Activated CD4-positive, alpha-beta T cell treated with anti-CD3 and anti-CD28 coated beads, Interleukin-2, amount 50 U/mL, for 48 hours (primary cell): ENCODE results near the gene RNF214.
A peak's percentile ranks its signal among the peaks of the same experiment; 100 is the strongest.
"Not testable (repeated sequence)": the region's sequence is repeated elsewhere in the genome, so short reads cannot be mapped to it uniquely, and the experiment has no call there.

Experiments used
- DNase-seq, 2 experiments: peaks; one replicate each; pipeline ENCODE4 v3.0.0-alpha.2; 2020

Gene RNF214

DNA sequence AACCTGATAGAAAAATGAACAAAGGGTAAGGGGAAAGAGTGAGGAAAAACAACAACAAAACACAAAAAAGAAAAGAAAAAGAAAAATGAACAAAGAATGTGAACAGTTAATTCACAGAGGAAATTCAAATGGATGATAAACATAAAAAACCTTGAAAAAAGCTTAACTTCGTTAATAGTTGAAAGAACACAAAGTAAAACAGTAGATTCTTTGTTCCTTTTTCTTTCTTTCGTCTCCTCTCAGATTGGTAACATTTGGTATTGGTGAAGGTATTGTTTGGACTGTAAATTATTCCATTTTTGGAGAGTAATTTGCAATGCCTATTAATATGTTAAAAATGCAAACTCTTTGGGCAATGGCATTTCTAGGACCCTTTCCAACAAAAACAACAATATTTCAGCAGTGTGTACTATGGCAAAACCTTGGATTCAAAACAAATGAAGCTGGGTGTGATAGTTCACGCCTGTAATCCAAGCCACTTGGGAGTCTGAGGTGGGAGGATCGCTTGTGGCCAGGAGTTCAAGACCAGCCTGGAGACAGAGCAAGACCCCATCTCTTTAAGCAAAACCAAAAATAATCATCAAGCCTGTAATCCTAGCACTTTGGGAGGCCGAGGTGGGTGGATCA is 86.9 kb downstream of the RNF214 start:
- no peak for DNase-seq

GRCh38 chr11:117327255-117327566 is 94.7 kb downstream of the RNF214 start:
- DNase-seq = not testable (repeated sequence)

DNA sequence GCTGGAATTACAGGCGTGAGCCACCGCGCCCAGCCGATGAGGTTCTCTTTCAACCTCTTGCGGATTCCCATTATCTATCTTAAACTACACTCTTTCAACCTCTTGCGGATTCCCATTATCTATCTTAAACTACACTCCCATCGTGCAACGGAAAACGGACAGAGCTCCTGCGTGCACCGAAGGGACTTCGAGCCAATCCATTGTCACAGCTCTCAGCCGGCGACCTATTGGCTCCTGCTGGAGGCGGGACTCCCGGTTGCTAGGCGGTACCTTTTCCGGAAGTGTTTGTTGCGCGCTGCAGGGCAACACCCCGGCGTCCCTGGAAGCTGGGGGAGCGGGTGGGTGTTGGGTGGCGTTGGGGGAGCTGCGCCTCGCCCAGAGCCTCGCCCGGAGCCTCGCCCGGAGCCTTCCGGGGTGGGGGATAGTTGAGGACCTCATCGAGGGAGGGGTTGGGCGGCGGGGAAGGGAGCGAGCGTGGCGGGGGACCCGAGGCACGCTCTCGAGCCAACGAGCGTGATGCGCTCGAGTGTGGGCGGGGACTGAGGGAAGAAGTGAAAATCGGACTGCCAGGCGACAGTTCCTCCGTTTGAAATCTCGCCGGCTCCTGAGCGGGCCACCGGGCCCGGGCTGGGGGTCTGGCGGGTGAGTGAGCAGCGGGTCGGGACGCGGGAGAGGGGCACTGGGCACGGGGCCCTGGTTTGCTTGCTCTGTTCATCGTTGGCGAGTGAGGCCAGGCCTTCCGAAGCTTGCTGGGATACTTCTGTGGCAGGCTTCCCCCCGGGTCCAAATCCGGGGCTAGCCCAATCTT is 95.3 kb downstream of the RNF214 start, which contains the start of gene CEP164:
TSS of gene CEP164 (plus strand) at position 288 of the 808 bp plus-strand sequence. CDS start 10,733 bp downstream, outside the sequence.
- DNase-seq = peak; percentile 94 to 96

DNA sequence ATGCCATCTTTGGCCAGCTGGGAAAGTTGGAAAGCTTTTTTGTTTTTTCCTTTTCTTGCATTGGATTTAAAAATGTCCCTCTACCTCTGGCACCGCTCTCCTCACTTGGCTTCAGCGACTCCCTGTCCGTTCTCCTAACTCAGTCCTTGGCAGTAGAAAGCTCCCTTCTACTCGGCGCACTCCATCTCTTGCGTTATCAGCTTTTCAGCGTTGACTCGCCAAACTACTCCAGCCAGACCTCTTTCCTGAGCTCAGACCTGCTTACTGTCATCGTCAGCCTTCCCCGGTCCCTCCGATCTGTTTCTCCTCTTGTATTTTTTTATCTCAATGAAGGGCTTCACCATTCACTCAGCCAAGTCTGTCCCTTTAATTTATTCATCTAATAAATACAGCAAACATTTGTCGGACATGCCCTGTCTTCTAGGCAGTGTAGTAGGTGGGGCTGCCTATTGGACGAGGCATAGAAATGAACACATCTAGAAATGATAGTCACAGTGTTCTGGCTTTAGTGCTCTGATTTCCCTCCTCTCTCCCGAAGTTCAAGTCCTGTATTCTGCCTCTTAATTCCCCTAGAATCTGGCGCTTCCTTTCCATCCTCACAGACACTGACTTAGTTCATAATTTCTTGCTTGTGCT is 96.0 kb downstream of the RNF214 start:
- no peak for DNase-seq

GRCh38 chr11:117332843-117333242 is 100.4 kb downstream of the RNF214 start:
- DNase-seq = no peak

DNA sequence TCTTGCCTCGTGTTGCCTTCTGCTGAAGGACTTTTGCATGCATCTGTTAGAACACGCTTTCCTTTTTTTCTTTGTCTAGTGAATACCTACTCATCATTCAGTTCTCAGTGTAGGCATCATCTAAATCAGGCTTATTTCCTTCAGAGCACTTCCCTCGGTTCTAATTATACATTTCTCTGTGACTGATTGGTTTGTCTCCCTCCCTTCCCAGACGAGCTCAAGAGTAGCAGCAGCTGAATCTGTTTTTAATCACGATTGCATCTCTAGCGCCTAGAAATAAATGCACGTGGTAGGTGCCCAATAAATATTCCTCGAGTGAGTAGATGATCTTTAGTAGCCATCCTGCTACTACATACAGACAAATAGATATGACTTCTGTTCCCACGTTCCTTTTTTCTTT is 101.4 kb downstream of the RNF214 start:
- DNase-seq = no peak

- DNase-seq = no peak
These were observed 102.4 kb downstream of the RNF214 start for GRCh38 chr11:117334896-117335295.

DNA sequence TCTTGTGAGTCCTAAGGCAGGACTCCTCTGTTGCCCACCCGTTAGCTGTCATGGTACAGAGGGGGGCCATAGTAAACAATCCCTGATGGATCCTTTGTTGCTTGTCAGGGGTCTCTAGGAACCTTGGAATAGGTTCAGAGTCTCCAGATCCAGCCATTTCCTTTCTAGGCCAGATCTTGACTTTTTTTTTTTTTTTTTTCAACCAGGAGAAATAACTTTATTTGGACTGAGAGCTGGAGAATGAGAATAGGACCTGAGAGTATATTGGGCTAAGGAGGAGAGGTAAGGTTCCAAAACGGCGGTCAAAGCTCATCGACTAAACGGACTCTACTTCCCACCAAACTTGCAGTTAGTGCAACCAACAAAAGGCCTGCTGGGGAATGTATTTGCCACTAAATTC is 102.9 kb downstream of the RNF214 start:
- DNase-seq = no peak
